ENCODE measurements around the gene GRM8.
"Not testable (repeated sequence)": the region's sequence is repeated elsewhere in the genome, so short reads cannot be mapped to it uniquely, and the experiment has no call there.

- not testable (repeated sequence) for TF ChIP-seq ELK1 (IDR thresholded peaks at IDR 0.05; ENCODE audit: low read depth, low read length); POLR2AphosphoS2 (IDR thresholded peaks at IDR 0.05; ENCODE audit: low read depth, low read length); POLR2AphosphoS5 (IDR thresholded peaks at IDR 0.05; ENCODE audit: low read length); POLR2A (IDR thresholded peaks at IDR 0.05; ENCODE audit: low read depth, low read length); ESRRA (IDR thresholded peaks at IDR 0.05; ENCODE audit: low read length); ZNF24 (IDR thresholded peaks at IDR 0.05)
- TF ChIP-seq CTCF (IDR thresholded peaks at IDR 0.05 in 2 of 3, conservative IDR thresholded peaks at IDR 0.05 in 1 of 3; ENCODE audit: control insufficient read depth in 2 of 3, extremely low read depth in 1 of 3, insufficient read depth in 1 of 3, low read depth in 3 of 3, low read length in 3 of 3), result peak in 2 of 3 experiments; percentile 4 to 10; a peak in 2 of 6 replicates
Observed at GRCh38 chr7:126881908-126882307, 370.8 kb downstream of the GRM8 start.

Data from GM12878 (cell line).